Endothelial cell of umbilical vein (primary cell): Measurements from ENCODE around the gene SH3D19.

Experiments used
- EZH2 ChIP-seq: IDR thresholded peaks from 2 replicates; pipeline ENCODE4 v1.6.1; 2012; ENCODE audit warnings: borderline replicate concordance, low read depth, mild to moderate bottlenecking, moderate library complexity, low read length, inconsistent platforms; ENCODE audit not compliant: severe bottlenecking
- POLR2A ChIP-seq: IDR thresholded peaks from 2 replicates; pipeline ENCODE4 v1.6.1; 2012; ENCODE audit warnings: low read depth, mild to moderate bottlenecking, control low read depth, low read length
- POLR2AphosphoS5 ChIP-seq: IDR thresholded peaks from 2 replicates; pipeline ENCODE4 v1.6.1; 2012; ENCODE audit warnings: low read depth, mild to moderate bottlenecking, control low read depth, low read length, moderate library complexity; ENCODE audit not compliant: insufficient read depth
- TF ChIP-seq, protein P1 (sequence below): IDR thresholded peaks from 2 replicates; pipeline ENCODE4 v1.6.1; 2011; ENCODE audit not compliant: insufficient read depth, insufficient read length

DNA sequence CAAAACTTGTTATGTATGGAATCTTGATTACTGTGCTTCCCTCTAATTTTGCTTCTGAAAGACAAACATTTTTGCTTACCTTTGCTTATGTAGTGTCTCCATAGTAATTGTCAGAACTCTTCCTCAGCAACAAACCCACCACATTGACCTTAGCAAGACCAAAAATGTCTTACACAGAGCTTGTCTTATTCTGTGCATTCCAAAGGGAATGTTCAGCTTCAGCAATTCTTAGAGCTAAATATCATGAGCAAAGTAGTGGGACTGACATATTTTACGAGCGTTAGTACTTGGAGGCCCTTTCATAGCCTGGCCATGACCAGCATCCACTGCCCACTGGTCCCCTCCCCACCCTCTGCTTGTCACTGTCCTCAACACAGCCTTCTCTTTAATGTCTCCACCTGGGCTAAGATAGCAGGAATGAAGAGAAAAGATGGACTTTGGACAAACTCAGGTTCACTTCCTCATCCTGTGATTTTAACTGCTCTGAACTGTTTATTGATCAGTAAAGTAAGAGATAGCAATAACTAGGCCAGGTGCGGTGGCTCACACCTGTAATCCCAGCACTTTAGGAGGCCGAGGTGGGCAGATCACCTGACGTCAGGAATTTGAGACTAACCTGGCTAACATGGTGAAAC, 15.5 kb upstream of the SH3D19 start:
- TF ChIP-seq, protein P1, sequence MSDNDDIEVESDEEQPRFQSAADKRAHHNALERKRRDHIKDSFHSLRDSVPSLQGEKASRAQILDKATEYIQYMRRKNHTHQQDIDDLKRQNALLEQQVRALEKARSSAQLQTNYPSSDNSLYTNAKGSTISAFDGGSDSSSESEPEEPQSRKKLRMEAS, result no peak
- TF ChIP-seq POLR2A (no peak), EZH2 (no peak), POLR2AphosphoS5 (no peak)
